Cerebellar nuclear complex (tissue), 1 donor: ENCODE measurements around the gene TTC3.
"Not testable (repeated sequence)": the region's sequence is repeated elsewhere in the genome, so short reads cannot be mapped to it uniquely, and the experiment has no call there.

Experiments used
- DNase-seq, 2 experiments: peaks; one replicate each; lab custom pipeline; 2025; lab: John Stamatoyannopoulos, UW

The TTC3 gene

GRCh38 chr21:37095821-37096220, 22.8 kb downstream of the TTC3 start:
- DNase-seq, result no peak

- DNase-seq, result no peak
Observed at GRCh38 chr21:37098751-37099150, 25.7 kb downstream of the TTC3 start.

- DNase-seq, result no peak
Observed at GRCh38 chr21:37100316-37100715, 27.3 kb downstream of the TTC3 start.

- no peak for DNase-seq
Observed at GRCh38 chr21:37101384-37101783, 28.3 kb downstream of the TTC3 start.

- not testable (repeated sequence) for DNase-seq
Observed at GRCh38 chr21:37102746-37103145, 29.7 kb downstream of the TTC3 start.

- DNase-seq, result no peak
Observed at GRCh38 chr21:37106998-37107397, 33.9 kb downstream of the TTC3 start.

GRCh38 chr21:37111029-37111428, 38.0 kb downstream of the TTC3 start:
- not testable (repeated sequence) for DNase-seq

- not testable (repeated sequence) for DNase-seq
Observed at GRCh38 chr21:37114301-37114700, 41.2 kb downstream of the TTC3 start.

- DNase-seq, result not testable (repeated sequence)
Observed at GRCh38 chr21:37116459-37116858, 43.4 kb downstream of the TTC3 start.

GRCh38 chr21:37117204-37117603, 44.1 kb downstream of the TTC3 start:
- DNase-seq, result no peak

- no peak for DNase-seq
Observed at GRCh38 chr21:37118187-37118826, 45.3 kb downstream of the TTC3 start.

GRCh38 chr21:37119421-37120218, 46.6 kb downstream of the TTC3 start:
- DNase-seq, result no peak

GRCh38 chr21:37128076-37128475, 55.0 kb downstream of the TTC3 start:
- no peak for DNase-seq

GRCh38 chr21:37130971-37131370, 57.9 kb downstream of the TTC3 start:
- DNase-seq, result no peak

- no peak for DNase-seq
Observed at GRCh38 chr21:37136261-37136660, 63.2 kb downstream of the TTC3 start.

GRCh38 chr21:37136744-37137143, 63.7 kb downstream of the TTC3 start:
- DNase-seq, result no peak

- DNase-seq, result no peak
Observed at GRCh38 chr21:37139154-37139553, 66.1 kb downstream of the TTC3 start.

GRCh38 chr21:37139902-37140301, 66.8 kb downstream of the TTC3 start:
- DNase-seq, result no peak

- not testable (repeated sequence) for DNase-seq
Observed at GRCh38 chr21:37143392-37143791, 70.3 kb downstream of the TTC3 start.

- DNase-seq, result no peak
Observed at GRCh38 chr21:37145635-37146111, 72.6 kb downstream of the TTC3 start.

GRCh38 chr21:37146320-37147235, 73.5 kb downstream of the TTC3 start:
- no peak for DNase-seq

GRCh38 chr21:37149411-37149810, 76.4 kb downstream of the TTC3 start:
- DNase-seq, result no peak
